ENCODE measurements around the gene AFAP1L2.

The AFAP1L2 gene

DNA sequence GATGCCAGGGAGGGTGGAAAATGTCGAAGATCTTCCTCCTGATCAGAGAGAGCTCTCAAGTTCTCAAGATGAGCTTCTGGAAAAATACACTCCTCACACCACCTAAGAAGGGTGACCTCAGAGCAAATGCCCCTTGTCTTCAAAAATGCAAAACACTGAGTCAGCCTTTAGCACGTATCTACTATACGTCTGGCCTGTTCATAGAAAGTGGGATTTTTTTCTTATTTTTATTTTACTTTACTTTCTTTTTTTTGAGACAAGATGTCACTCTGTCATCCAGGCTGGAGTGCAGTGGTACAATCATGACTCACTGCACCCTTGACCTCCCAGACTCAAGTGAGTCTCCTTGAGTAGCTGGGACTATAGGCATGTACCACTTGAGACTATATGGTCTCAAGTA lies 57.1 kb downstream of the AFAP1L2 start:
- H3K4me1 ChIP-seq (ENCODE audit: control insufficient read depth, insufficient read depth, low read length): peaks cover 49% of the 10 kb centered on the region
- H3K27me3 ChIP-seq (ENCODE audit: control insufficient read depth in 1 of 2, insufficient read depth in 2 of 2, low read length in 2 of 2): no peaks in the 10 kb centered on the region
- no peak overlapping the region for H3K4me3 ChIP-seq (ENCODE audit: low read length in 2 of 2)
- peak overlapping the region; percentile 18 for H3K27ac ChIP-seq (ENCODE audit: low read length)
- H3K9me3 ChIP-seq (ENCODE audit: control insufficient read depth in 2 of 2, low read length in 2 of 2): no peaks in the 10 kb centered on the region
- H3K36me3 ChIP-seq (ENCODE audit: control insufficient read depth in 2 of 2, insufficient read depth in 2 of 2, low read length in 2 of 2): no peaks in the 10 kb centered on the region
- no peak overlapping the region for H3K9ac ChIP-seq (ENCODE audit: low read length in 2 of 2)

DNA sequence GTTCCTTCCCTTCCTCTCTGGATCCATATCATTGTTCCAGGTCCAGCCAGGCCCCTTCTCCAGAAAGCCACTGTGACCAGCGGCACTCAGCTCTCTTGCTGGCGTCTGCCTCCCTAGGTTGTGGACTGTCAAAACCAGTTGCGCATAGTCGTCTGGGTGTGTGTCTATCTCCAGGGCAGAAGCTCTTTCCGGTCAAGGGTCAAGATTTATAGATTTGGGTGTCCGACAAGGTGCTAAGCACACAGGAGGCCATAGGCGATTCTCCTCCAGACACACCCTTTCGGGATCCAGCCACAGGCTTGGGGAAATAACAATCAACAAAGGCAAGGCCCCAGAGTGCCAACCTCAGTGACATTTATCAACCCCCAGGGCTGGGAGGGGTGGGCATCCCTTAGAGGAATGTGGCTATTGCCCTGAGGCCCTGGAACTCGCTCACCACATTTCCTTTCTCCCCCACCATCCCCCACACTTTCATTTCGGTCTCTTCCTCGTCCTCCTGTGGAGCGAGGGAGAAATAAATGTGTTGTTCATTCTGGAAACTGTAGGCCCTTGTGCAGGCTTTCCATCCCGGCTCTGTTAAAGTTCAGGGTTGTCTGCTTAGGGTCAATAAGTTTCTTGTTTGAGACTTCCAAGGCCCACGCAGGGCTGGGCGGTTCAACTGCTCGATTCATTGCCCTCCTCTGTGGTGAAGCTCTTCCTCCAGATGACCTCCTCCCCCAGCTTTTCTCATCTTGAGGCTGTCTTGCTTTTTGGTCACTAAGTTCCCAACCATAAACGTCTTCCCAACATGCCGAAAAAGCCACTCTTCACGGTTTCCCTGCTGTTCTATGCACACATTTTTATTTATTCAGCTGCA lies 57.9 kb downstream of the AFAP1L2 start:
- Histone ChIP-seq H3K9ac (ENCODE audit: low read length in 2 of 2) (no peak overlapping the region), H3K4me3 (ENCODE audit: low read length in 2 of 2) (no peak overlapping the region), H3K36me3 (ENCODE audit: control insufficient read depth in 2 of 2, insufficient read depth in 2 of 2, low read length in 2 of 2) (no peaks in the 10 kb centered on the region), H3K9me3 (ENCODE audit: control insufficient read depth in 2 of 2, low read length in 2 of 2) (no peaks in the 10 kb centered on the region), H3K27me3 (ENCODE audit: control insufficient read depth in 1 of 2, insufficient read depth in 2 of 2, low read length in 2 of 2) (no peaks in the 10 kb centered on the region), H3K4me1 (ENCODE audit: control insufficient read depth, insufficient read depth, low read length) (peaks cover 45% of the 10 kb centered on the region), H3K27ac (ENCODE audit: low read length) (peak overlapping the region; percentile 18)

DNA sequence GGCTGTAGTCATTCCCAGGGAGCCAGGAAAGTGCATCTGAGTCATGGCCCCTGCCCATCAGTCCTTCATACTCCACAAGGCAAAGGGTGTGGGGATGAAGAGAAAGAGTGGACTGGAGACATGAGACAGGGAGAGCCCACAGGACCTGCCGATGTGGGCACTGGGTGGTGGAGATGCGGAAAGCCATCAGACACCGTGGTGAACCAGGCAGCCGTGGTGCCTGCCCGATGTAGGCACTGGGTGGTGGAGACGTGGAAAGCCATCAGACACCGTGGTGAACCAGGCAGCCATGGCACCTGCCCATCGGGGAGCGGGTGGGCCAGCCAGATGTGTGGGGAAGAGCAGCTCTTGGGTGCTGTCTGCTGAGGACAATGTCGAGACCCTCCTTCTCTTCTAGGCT lies 58.6 kb downstream of the AFAP1L2 start:
- Histone ChIP-seq H3K9ac (ENCODE audit: low read length in 2 of 2) (no peak overlapping the region), H3K27me3 (ENCODE audit: control insufficient read depth in 1 of 2, insufficient read depth in 2 of 2, low read length in 2 of 2) (no peaks in the 10 kb centered on the region), H3K9me3 (ENCODE audit: control insufficient read depth in 2 of 2, low read length in 2 of 2) (no peaks in the 10 kb centered on the region), H3K4me1 (ENCODE audit: control insufficient read depth, insufficient read depth, low read length) (peaks cover 38% of the 10 kb centered on the region), H3K36me3 (ENCODE audit: control insufficient read depth in 2 of 2, insufficient read depth in 2 of 2, low read length in 2 of 2) (no peaks in the 10 kb centered on the region), H3K27ac (ENCODE audit: low read length) (no peak overlapping the region), H3K4me3 (ENCODE audit: low read length in 2 of 2) (no peak overlapping the region)

DNA sequence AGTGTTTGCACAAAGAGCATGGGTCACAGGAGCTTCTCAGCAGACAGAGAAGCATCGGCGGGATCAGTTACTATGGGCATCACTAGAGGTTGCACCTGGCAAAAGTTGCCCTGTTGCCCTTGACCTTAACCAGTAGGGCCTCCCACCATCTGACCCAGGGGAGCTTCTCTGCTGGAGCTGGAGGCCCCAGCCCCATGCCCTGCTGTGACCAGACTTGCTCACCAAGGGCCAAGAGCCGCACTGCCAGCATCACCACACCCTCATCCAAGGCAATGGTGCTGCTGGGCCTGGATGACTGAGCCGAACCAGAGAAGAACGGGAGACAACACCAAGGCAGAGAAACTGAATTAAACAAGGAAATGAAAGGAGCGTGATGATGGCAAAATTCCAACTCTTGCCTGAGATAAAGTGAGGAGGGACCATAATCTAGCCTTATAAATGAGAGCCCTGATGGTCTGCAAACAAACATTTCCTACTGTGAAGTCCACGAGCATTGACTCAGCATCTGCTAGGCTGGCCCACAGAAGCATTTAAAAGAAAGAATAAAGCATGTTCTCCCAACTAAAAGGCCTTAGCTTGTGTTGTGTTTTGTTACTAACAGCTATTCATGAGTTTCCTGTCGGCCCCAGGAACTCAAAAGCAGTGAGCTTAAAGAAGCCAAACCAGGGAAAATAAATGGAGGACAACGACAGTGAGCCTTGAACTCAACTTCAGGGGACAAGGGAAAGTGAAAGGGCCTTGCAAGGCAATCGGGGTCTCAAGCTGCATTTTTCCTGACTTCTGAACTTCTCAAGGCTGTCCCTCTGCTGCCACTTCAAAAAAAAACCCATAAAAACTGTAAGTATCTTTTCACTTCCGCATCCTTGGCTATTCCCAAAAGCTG lies 60.4 kb downstream of the AFAP1L2 start:
- H3K27me3 ChIP-seq (ENCODE audit: control insufficient read depth in 1 of 2, insufficient read depth in 2 of 2, low read length in 2 of 2): no peaks in the 10 kb centered on the region
- peaks cover 0 to 5% of the 10 kb centered on the region in 2 donors for H3K36me3 ChIP-seq (ENCODE audit: control insufficient read depth in 2 of 2, insufficient read depth in 2 of 2, low read length in 2 of 2)
- no peak overlapping the region for H3K9ac ChIP-seq (ENCODE audit: low read length in 2 of 2)
- H3K27ac ChIP-seq (ENCODE audit: low read length): peak overlapping the region; percentile 58
- no peaks in the 10 kb centered on the region for H3K9me3 ChIP-seq (ENCODE audit: control insufficient read depth in 2 of 2, low read length in 2 of 2)
- no peak overlapping the region for H3K4me3 ChIP-seq (ENCODE audit: low read length in 2 of 2)
- peaks cover 21% of the 10 kb centered on the region for H3K4me1 ChIP-seq (ENCODE audit: control insufficient read depth, insufficient read depth, low read length)

DNA sequence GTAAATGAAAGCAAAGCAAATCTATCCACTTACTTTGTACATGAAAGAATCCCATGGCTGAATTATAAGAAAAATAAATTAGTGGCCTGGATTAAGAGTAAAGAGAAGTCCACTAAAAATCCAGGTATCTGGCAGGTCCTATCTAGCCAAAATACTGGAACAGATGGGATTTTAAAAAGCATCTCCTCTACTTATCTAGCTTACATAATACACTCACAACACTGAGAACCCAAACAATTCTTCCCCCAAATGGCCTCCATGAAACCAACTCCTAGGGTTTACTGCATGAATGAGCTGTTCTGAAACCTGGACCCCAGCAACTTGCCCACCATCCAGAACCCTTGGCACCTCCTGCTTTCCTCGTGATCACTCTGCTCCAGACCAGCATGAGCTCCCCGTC lies 61.3 kb downstream of the AFAP1L2 start:
- Histone ChIP-seq H3K36me3 (ENCODE audit: control insufficient read depth in 2 of 2, insufficient read depth in 2 of 2, low read length in 2 of 2) (peaks cover 0 to 5% of the 10 kb centered on the region in 2 donors), H3K9ac (ENCODE audit: low read length in 2 of 2) (no peak overlapping the region), H3K27me3 (ENCODE audit: control insufficient read depth in 1 of 2, insufficient read depth in 2 of 2, low read length in 2 of 2) (no peaks in the 10 kb centered on the region), H3K4me1 (ENCODE audit: control insufficient read depth, insufficient read depth, low read length) (peaks cover 21% of the 10 kb centered on the region), H3K4me3 (ENCODE audit: low read length in 2 of 2) (no peak overlapping the region), H3K27ac (ENCODE audit: low read length) (no peak overlapping the region), H3K9me3 (ENCODE audit: control insufficient read depth in 2 of 2, low read length in 2 of 2) (no peaks in the 10 kb centered on the region)

DNA sequence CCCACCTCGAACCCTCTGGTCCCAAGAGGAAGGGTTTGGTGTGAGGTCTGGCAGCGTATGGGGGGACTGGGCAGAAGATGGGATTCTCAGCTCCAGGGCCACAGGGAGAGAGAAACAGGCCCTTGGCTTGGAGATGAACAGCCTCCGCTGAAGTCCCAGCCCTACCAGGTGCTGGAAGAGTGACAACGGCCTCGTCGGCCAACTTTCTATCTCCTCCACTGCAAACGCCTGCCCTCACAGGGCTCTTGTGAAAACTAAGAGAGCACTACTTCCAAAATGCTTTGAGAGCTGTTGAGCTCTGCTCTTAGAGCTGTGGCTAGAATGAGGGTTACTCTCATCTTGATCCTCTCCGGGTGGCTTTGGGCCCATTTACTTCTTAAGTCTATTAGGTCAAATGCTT lies 63.5 kb downstream of the AFAP1L2 start:
- no peak overlapping the region for H3K9ac ChIP-seq (ENCODE audit: low read length in 2 of 2)
- no peak overlapping the region for H3K4me3 ChIP-seq (ENCODE audit: low read length in 2 of 2)
- H3K27ac ChIP-seq (ENCODE audit: low read length): no peak overlapping the region

DNA sequence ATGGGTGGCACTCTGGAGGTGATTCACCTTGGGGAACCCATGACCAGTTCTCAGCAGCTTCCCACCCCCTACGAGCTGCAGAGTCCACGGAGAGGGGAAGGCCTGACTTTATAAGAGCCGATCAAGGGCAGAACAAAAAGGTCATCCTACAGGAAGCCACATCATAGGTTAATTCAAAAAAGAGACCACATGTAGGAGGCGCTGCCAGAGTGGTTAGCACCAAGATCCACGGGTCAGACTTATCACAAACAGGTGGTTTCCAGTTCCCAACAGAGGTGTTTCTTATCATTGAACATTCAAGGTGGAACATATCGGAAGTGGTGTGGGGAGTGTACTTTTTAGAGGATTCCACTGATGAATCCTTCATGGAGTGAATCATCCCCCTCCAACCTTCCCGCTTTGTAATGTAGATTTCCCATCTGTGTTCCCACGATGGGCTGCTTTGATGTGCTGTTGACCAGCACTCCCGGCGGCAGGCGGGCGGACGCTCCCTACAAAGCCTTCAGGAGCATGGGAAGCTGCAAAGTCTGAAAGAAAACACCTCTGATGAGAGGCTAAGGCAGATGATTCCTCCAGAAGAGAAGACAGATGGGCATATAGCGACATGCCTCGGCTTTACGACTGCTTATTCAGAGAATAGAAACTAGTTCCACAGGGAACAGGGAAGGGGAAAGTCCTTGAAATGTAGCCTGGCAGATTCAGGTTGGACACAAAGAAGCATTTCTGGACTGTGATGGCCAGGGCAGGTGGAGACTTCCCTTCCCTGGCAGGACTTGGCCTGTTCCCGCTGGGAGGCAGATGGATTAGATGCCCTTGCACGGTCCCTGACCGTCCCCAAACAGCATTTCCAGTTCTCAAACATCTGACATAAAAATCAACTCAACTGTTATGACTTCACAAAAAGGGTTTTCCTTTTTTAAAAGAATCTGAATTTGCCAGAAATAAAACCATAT lies 66.5 kb downstream of the AFAP1L2 start:
- H3K4me3 ChIP-seq (ENCODE audit: low read length in 2 of 2): no peak overlapping the region
- no peaks in the 10 kb centered on the region for H3K27me3 ChIP-seq (ENCODE audit: control insufficient read depth in 1 of 2, insufficient read depth in 2 of 2, low read length in 2 of 2)
- H3K4me1 ChIP-seq (ENCODE audit: control insufficient read depth, insufficient read depth, low read length): peaks cover 14% of the 10 kb centered on the region
- no peaks in the 10 kb centered on the region for H3K9me3 ChIP-seq (ENCODE audit: control insufficient read depth in 2 of 2, low read length in 2 of 2)
- no peak overlapping the region for H3K27ac ChIP-seq (ENCODE audit: low read length)
- no peak overlapping the region for H3K9ac ChIP-seq (ENCODE audit: low read length in 2 of 2)
- peaks cover 0 to 17% of the 10 kb centered on the region in 2 donors for H3K36me3 ChIP-seq (ENCODE audit: control insufficient read depth in 2 of 2, insufficient read depth in 2 of 2, low read length in 2 of 2)

More for the DNA sequence above, 63.5 kb downstream of the AFAP1L2 start:
- Histone ChIP-seq H3K36me3 (ENCODE audit: control insufficient read depth in 2 of 2, insufficient read depth in 2 of 2, low read length in 2 of 2) (peaks cover 0 to 17% of the 10 kb centered on the region in 2 donors), H3K4me1 (ENCODE audit: control insufficient read depth, insufficient read depth, low read length) (peaks cover 17% of the 10 kb centered on the region), H3K9me3 (ENCODE audit: control insufficient read depth in 2 of 2, low read length in 2 of 2) (no peaks in the 10 kb centered on the region), H3K27me3 (ENCODE audit: control insufficient read depth in 1 of 2, insufficient read depth in 2 of 2, low read length in 2 of 2) (no peaks in the 10 kb centered on the region)

DNA sequence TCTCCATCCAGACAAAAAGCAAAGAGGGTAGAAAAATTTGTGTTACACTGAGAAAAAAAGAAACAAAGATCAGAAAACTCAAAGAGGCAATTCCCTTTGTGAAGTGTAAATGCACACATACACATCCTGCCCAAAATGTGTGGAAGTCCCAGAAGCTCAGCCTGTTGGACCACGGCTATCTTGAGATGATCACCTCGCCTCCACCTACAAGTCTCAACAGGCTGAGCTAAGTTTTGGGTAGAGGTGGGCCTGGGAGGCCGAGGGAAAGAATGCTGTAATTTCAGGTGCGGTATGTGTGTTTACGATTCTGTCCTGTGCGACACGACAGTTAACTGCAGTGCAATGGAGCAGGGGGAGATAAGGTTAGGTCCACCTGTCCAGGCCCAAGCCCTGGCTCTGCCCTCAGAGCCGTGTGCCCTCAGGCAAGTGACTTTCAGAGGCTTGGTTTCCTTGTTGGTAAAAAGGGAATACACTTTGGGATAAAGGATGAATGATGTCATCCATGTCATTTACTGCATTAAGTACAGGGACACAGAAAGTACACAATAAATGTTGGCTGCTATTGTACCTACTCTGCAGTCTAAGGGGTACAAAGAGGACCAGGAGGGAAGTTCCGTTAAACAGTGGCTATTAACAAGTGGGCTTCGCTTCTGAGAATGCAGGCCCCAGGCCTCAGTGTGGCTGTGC lies 67.3 kb downstream of the AFAP1L2 start:
- Histone ChIP-seq H3K27me3 (ENCODE audit: control insufficient read depth in 1 of 2, insufficient read depth in 2 of 2, low read length in 2 of 2) (no peaks in the 10 kb centered on the region), H3K9ac (ENCODE audit: low read length in 2 of 2) (no peak overlapping the region), H3K4me3 (ENCODE audit: low read length in 2 of 2) (no peak overlapping the region), H3K9me3 (ENCODE audit: control insufficient read depth in 2 of 2, low read length in 2 of 2) (no peaks in the 10 kb centered on the region), H3K4me1 (ENCODE audit: control insufficient read depth, insufficient read depth, low read length) (peaks cover 19% of the 10 kb centered on the region), H3K27ac (ENCODE audit: low read length) (no peak overlapping the region), H3K36me3 (ENCODE audit: control insufficient read depth in 2 of 2, insufficient read depth in 2 of 2, low read length in 2 of 2) (peaks cover 0 to 17% of the 10 kb centered on the region in 2 donors)

DNA sequence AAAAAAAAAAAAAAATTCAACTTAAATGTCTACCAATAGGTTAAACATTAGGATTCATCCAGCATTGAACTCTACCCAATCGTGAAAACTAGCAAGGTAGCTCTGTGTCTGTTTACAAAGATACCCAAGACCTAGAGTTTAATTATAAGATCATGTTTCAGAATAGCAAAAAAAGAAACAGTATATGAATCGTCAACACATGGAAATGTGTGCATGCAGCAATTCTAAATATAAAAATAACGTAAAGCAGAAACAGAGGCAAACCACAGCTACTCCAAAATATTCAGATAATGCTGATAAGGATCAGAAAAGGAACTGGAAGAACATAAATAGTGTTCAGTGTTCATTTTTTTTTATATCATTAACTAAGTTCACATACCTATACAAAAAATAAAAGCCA lies 68.7 kb downstream of the AFAP1L2 start:
- H3K9ac ChIP-seq (ENCODE audit: low read length in 2 of 2): no peak overlapping the region
- no peaks in the 10 kb centered on the region for H3K9me3 ChIP-seq (ENCODE audit: control insufficient read depth in 2 of 2, low read length in 2 of 2)
- H3K27ac ChIP-seq (ENCODE audit: low read length): no peak overlapping the region
- H3K4me3 ChIP-seq (ENCODE audit: low read length in 2 of 2): no peak overlapping the region
- peaks cover 8 to 25% of the 10 kb centered on the region in 2 donors for H3K36me3 ChIP-seq (ENCODE audit: control insufficient read depth in 2 of 2, insufficient read depth in 2 of 2, low read length in 2 of 2)
- peaks cover 19% of the 10 kb centered on the region for H3K4me1 ChIP-seq (ENCODE audit: control insufficient read depth, insufficient read depth, low read length)
- no peaks in the 10 kb centered on the region for H3K27me3 ChIP-seq (ENCODE audit: control insufficient read depth in 1 of 2, insufficient read depth in 2 of 2, low read length in 2 of 2)

DNA sequence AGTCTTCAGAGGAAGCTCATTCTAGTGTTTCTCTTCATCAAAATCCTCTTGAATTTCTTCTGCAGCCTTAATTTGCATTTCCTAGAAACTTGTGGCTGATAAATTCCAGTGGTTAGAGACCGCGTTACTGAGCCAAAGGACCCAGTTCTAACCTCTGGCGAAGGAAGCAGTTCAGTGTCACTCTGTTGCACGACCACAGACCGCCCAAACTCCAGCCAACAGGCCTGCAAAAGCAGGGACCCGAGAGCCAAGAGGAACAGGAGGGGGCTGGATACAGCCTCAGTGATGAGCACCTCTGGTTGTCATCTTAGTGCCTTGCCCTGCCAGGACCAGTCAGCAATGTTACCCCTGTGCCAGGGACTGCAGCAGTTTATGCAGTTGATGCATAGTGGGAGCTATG lies 70.0 kb downstream of the AFAP1L2 start:
- Histone ChIP-seq H3K27me3 (ENCODE audit: control insufficient read depth in 1 of 2, insufficient read depth in 2 of 2, low read length in 2 of 2) (no peaks in the 10 kb centered on the region), H3K4me1 (ENCODE audit: control insufficient read depth, insufficient read depth, low read length) (peaks cover 25% of the 10 kb centered on the region), H3K4me3 (ENCODE audit: low read length in 2 of 2) (no peak overlapping the region), H3K27ac (ENCODE audit: low read length) (no peak overlapping the region), H3K9me3 (ENCODE audit: control insufficient read depth in 2 of 2, low read length in 2 of 2) (no peaks in the 10 kb centered on the region), H3K9ac (ENCODE audit: low read length in 2 of 2) (no peak overlapping the region), H3K36me3 (ENCODE audit: control insufficient read depth in 2 of 2, insufficient read depth in 2 of 2, low read length in 2 of 2) (peaks cover 9 to 23% of the 10 kb centered on the region in 2 donors)

Measured in stomach smooth muscle (tissue), 2 donors.